HS-5 (cell line): ENCODE results near the gene LIG1.
A peak's percentile ranks its signal among the peaks of the same experiment; 100 is the strongest.

Experiments used
- DNase-seq: peaks from one replicate; pipeline ENCODE4 v3.0.0-alpha.2; 2012; ENCODE audit warnings: low read depth

LIG1 gene

GRCh38 chr19:48181505-48181904 lies 11.4 kb upstream of the LIG1 start:
- no peak for DNase-seq

DNA sequence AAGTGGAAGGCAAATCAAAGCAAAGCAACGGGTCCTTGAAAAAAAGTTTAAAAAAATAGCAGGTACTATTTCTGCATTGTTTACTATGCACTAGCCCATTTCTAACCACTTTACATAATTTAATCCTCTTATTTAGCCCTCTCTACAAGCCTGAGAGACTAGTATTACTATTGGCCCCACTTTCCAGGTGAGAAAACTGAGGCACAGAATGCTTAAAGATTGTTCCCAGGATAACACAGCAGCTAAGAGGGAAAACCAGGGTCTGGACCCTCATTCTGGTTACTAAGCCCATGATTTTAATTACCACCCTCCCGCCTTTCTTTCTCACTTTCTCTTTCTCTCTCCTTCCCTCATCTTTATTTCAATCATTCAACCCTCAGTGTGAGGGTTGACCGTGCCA lies 6.1 kb upstream of the LIG1 start:
- no peak for DNase-seq

- DNase-seq, result no peak
These were observed 5.4 kb upstream of the LIG1 start for GRCh38 chr19:48175578-48175977.

- no peak for DNase-seq
These were observed 4.4 kb upstream of the LIG1 start for GRCh38 chr19:48174445-48175030.

GRCh38 chr19:48171710-48172109 lies 1.6 kb upstream of the LIG1 start:
- DNase-seq, result no peak

DNA sequence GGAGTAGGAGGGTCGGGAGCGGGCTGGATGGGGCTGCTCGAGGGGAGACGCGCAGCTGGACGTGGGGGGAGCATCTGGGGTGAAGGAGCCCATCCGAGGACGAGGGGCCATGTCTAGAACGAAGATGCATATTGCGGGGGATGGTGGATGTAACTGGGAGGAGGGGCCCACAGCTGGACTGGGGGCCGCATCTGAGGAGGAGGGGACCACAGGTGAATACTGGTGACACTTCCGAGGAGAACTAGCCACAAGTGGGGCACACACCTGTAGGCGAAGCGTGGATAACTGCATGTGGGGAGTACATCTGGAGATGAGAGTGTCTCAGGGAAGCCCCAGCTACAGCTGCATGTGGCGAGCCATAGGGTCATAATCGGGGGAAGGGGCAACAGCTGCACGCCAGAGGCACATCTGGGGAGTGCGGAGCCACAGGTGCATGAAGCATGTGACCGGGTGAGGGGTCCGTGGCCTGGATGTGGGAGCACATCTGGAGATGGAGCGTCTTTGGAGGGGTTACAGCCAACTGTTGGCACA lies 738 bp upstream of the LIG1 start:
- no peak for DNase-seq

GRCh38 chr19:48169578-48169938 lies 586 bp downstream of the LIG1 start:
- DNase-seq, result peak; percentile 9

DNA sequence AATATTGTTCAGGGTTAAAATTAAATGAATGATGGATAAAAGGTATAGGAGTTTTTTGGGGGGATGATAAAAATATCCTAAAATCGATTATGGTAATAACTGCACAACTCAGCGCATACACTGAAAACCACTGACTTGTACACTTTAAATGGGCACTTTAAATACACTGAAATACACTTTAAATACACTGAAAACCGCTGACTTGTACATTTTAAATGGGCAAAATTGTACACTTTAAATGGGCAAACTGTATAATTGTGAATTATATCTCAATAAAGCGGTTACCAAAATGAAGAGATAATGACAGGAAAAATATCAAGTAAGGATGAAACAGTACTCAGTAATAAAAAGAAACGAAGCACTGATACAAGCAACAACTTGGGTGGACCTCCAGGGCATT lies 1.5 kb downstream of the LIG1 start:
- DNase-seq, result no peak

DNA sequence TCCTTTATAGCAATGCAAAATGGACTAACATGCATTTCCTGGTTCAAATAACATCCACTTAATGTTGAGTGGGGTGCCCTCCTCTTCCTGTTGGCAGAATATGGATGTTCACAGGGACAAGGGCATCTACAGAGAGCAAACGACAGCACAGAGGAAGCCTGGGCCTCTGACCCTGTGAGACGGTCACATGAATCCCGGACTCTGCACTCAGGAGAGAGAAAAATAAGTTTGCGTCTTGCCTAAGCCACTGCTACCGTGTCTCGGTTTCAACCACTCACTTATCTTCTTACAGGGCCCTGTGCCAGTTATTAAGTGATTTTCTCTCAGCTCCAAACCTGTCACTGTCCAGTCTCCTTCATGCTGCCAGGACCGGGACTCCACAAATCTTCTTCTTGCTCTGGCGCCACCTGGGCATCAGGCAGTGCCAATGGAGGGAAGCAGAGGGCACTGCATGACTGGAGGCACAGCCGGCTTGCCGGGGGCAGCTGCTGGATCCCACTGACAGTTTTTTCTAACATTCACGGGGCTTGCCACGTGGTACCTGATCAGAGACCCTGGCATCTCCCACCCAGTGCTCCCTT lies 11.8 kb downstream of the LIG1 start:
- no peak for DNase-seq

DNA sequence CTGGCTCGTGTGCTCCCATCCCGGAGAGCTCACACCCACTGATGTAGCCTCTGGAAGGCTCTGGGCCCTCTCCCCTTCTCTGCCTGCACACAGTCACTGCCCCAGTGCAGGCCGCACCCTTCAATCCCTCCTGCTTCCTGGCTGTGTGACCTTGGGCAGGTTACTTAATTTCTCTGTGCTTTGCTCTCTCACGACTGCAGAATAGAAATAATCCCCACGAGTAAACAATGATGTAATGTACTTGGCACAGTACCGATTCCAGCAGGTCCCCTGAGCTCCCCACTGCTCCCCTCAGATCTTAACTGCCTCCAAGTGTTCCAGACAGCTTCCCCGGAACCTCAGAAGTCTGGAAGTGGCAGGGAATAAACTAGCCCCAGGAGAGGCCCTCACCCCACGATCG lies 16.1 kb downstream of the LIG1 start:
- no peak for DNase-seq

DNA sequence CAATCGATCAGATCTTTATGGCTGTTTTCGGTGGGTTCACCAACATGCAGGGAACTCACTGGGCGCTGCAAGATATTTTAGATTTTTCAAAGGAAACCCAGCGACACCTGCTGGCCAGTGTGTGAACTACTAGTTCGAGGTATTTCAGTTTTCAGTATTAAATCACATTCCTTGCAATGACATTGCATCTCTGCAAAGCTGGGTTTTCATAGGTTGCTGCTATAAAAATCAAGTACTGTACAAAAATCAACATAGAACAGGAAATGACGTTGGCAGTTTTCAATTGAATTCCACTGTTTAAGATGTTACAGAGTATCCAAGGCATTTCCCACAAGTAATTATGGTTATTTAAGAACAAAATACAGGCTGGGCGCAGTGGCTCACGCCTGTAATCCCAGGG lies 17.6 kb downstream of the LIG1 start:
- DNase-seq, result peak; percentile 29

GRCh38 chr19:48149430-48149829 lies 20.7 kb downstream of the LIG1 start:
- no peak for DNase-seq

DNA sequence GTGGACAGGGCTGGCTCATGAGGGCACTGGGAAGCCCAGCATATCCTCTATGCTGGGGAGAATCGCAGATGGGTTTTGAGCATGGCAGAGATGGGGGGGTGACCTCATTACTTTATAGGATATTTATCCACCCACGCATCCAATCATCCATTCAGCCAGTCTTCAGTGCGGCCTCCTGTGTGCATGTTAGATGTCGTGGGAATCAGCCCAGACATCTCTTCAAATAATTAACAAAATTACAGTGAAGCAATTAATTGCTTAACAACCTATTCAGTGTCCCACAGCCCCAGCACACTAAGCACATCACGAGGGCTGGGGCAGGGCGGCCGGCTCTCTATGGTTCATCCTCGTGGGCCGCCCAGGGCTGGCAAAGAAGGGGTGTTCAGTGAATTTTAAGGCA lies 21.6 kb downstream of the LIG1 start:
- no peak for DNase-seq

DNA sequence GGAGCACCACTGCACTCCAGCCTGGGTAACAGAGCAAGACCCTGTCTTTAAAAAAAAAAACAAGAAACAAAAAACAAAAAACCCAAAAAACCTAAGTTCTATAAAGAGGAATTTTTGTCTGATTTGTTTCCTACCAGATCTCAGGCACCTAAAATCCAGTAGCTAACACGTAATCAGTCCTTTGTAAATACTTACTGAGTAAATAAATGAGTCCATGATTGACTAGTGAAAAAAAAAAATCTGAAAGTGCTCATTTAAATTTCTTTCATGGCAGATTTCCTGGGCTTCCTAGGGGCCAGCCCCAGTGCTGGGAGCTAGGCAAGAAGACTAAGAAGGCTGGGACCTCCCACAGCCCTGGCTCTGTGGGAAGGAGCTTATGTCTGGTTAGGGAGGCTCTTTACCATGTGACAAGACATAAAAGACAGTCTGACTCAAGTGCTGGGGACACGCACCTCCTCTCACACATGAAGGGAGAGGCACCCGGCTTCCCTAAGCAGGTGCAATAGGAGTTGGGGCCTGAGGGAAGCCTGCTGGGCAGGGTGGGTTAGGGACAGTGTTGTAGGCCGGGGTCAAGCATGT lies 22.5 kb downstream of the LIG1 start:
- no peak for DNase-seq

- no peak for DNase-seq
These were observed 31.1 kb downstream of the LIG1 start for GRCh38 chr19:48139053-48139452.

- DNase-seq, result no peak
These were observed 32.7 kb downstream of the LIG1 start for GRCh38 chr19:48137411-48137810.

DNA sequence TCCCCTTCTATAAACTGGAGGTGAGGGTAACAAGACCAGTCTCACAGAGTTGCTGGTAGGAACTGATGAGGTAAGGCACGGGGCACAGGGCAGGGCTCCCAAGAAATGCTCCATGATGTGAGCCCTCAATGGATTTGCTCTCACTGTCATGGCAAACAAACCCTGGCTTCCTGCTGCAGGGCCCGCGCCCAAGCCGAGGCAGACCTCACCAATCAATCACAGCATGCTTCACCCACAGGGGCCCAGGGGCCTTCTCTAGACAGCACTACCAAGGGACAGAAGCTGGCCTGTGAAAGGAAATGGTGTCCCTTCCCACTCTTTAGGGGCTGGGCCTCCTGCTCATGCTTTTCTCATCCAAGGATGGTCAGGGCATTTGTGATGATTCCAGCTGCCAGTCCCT lies 33.6 kb downstream of the LIG1 start:
- DNase-seq, result no peak

- no peak for DNase-seq
These were observed 34.7 kb downstream of the LIG1 start for GRCh38 chr19:48135411-48135810.

- DNase-seq, result no peak
These were observed 37.0 kb downstream of the LIG1 start for GRCh38 chr19:48133094-48133493.

- no peak for DNase-seq
These were observed 42.6 kb downstream of the LIG1 start for GRCh38 chr19:48127561-48127960.

GRCh38 chr19:48123907-48124651 lies 46.1 kb downstream of the LIG1 start:
- peak; percentile 68 for DNase-seq

- no peak for DNase-seq
These were observed 47.7 kb downstream of the LIG1 start for GRCh38 chr19:48122421-48122820.

DNA sequence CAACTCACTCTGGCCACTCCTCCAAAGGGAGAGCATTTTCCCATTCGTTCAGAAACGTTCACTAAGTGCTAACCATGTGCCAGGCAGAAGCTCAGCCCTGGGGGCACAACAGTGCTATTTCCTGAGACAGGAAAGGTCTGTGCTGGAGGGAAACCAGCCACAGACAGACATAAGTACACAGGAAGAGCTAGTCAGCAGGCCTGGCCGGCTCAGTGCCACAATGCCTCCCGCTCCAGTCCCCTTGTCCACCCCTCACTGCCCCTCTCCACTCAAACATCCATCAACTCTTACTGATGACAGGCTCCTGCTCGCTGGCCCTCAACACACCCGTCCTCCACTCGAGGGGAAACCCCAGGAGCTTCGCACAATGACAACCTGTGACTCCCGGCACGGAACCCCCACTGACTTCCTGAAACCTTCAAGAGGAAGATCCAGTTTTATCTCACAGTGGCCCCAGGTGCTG lies 48.2 kb downstream of the LIG1 start:
- DNase-seq, result no peak
